ENCODE data around the gene RAB30.

RAB30 gene
- 30.5 to 34.0 reads per million in 2 donors for total RNA-seq

- DNase-seq = peak; percentile 43
Measured at GRCh38 chr11:83071567-83072349, at the start of gene RAB30. Gene RAB30 (minus strand): TSS chr11:83071897. CDS start chr11:82997316, 74,581 bp downstream.

GRCh38 chr11:83120327-83120726 is 48.6 kb upstream of the RAB30 start:
- no peak for DNase-seq

GRCh38 chr11:83119216-83119615 is 47.5 kb upstream of the RAB30 start:
- DNase-seq = no peak

- DNase-seq = no peak
Measured at GRCh38 chr11:83118814-83119213, 47.1 kb upstream of the RAB30 start.

GRCh38 chr11:83116015-83116641 is 44.4 kb upstream of the RAB30 start:
- DNase-seq = no peak

- no peak for DNase-seq
Measured at GRCh38 chr11:83115551-83115950, 43.9 kb upstream of the RAB30 start.

- no peak for DNase-seq
Measured at GRCh38 chr11:83115026-83115425, 43.3 kb upstream of the RAB30 start.

- no peak for DNase-seq
Measured at GRCh38 chr11:83112886-83113285, 41.2 kb upstream of the RAB30 start.

- DNase-seq = no peak
Measured at GRCh38 chr11:83105168-83105567, 33.5 kb upstream of the RAB30 start.

GRCh38 chr11:83102834-83103233 is 31.1 kb upstream of the RAB30 start:
- DNase-seq = no peak

- no peak for DNase-seq
Measured at GRCh38 chr11:83097429-83098075, 25.9 kb upstream of the RAB30 start.

GRCh38 chr11:83093634-83094033 is 21.9 kb upstream of the RAB30 start:
- DNase-seq = no peak

GRCh38 chr11:83092488-83093384 is 21.0 kb upstream of the RAB30 start:
- no peak for DNase-seq

- DNase-seq = no peak
Measured at GRCh38 chr11:83088965-83089364, 17.3 kb upstream of the RAB30 start.

- DNase-seq = no peak
Measured at GRCh38 chr11:83087035-83087434, 15.3 kb upstream of the RAB30 start.

GRCh38 chr11:83079820-83080219 is 8.1 kb upstream of the RAB30 start:
- no peak for DNase-seq

GRCh38 chr11:83078269-83078668 is 6.6 kb upstream of the RAB30 start:
- no peak for DNase-seq

GRCh38 chr11:83073884-83074283 is 2.2 kb upstream of the RAB30 start:
- no peak for DNase-seq

GRCh38 chr11:83073258-83073657 is 1.6 kb upstream of the RAB30 start:
- DNase-seq = no peak

GRCh38 chr11:83072350-83073242 is 899 bp upstream of the RAB30 start:
- no peak for DNase-seq

GRCh38 chr11:83070731-83071566 is 748 bp downstream of the RAB30 start:
- no peak for DNase-seq

Measured in activated gamma-delta T cell (primary cell).